ENCODE data around the gene TAF13. TPM values are rescaled to one million over a fixed set of nuclear protein-coding genes. Genes with fewer than 3 reads are reported as not detected.

Gene TAF13
- total RNA-seq, 2 donors from 2014 or later = 39.2 to 48.6 TPM

DNA sequence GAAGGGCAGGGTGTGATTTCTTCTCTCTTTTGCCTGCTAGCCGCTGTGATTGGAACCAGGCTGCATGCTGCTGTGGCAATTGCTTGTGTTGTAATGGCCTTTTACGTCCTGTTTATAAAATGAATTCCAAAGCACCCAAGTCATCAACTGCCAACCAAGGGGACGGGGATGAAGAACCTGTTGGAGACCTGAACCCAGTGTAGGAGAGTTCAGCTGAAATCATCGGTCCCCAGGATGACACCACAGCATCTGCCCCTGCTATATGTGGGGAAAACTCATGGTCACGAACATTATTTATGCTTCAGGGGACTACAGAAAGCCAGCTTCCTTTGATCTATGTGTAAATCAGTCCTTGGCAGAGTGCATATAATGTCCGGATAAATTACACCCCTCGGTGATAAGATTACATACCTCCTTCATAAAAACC is 18.6 kb upstream of the TAF13 start:
- Histone ChIP-seq H3K4me1 (ENCODE audit: control insufficient read depth, insufficient read depth, low read length) (no peaks in the 10 kb centered on the region), H3K36me3 (ENCODE audit: control insufficient read depth, insufficient read depth, low read length) (peaks cover 23% of the 10 kb centered on the region), H3K27me3 (ENCODE audit: control insufficient read depth, insufficient read depth, low read length, poor library complexity, severe bottlenecking) (no peaks in the 10 kb centered on the region), H3K9me3 (ENCODE audit: control insufficient read depth, low read length) (no peaks in the 10 kb centered on the region), H3K9ac (ENCODE audit: extremely low read depth, low read length, poor library complexity, severe bottlenecking) (no peak overlapping the region), H3K27ac (ENCODE audit: low read depth, low read length) (no peak overlapping the region), H3K4me3 (ENCODE audit: low read length) (no peak overlapping the region)
- Mint-ChIP-seq H3K4me1 (peaks cover 9% of the 10 kb centered on the region), H3K27me3 (ENCODE audit: insufficient read depth) (no peaks in the 10 kb centered on the region), H3K9me3 (peaks cover 11% of the 10 kb centered on the region), H3K27ac (no peak overlapping the region), H3K36me3 (ENCODE audit: low read depth) (peaks cover 22% of the 10 kb centered on the region), H3K4me3 (no peak overlapping the region)
- WGBS, 2 experiments (ENCODE audit: insufficient coverage in 1 of 2, insufficient read length in 1 of 2) = 90 to 96% methylated on average over 5 to 7 of the region's 7 CpGs
- no peak for DNase-seq
- TF ChIP-seq, protein P1, sequence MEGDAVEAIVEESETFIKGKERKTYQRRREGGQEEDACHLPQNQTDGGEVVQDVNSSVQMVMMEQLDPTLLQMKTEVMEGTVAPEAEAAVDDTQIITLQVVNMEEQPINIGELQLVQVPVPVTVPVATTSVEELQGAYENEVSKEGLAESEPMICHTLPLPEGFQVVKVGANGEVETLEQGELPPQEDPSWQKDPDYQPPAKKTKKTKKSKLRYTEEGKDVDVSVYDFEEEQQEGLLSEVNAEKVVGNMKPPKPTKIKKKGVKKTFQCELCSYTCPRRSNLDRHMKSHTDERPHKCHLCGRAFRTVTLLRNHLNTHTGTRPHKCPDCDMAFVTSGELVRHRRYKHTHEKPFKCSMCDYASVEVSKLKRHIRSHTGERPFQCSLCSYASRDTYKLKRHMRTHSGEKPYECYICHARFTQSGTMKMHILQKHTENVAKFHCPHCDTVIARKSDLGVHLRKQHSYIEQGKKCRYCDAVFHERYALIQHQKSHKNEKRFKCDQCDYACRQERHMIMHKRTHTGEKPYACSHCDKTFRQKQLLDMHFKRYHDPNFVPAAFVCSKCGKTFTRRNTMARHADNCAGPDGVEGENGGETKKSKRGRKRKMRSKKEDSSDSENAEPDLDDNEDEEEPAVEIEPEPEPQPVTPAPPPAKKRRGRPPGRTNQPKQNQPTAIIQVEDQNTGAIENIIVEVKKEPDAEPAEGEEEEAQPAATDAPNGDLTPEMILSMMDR (conservative IDR thresholded peaks at IDR 0.05) = no peak

DNA sequence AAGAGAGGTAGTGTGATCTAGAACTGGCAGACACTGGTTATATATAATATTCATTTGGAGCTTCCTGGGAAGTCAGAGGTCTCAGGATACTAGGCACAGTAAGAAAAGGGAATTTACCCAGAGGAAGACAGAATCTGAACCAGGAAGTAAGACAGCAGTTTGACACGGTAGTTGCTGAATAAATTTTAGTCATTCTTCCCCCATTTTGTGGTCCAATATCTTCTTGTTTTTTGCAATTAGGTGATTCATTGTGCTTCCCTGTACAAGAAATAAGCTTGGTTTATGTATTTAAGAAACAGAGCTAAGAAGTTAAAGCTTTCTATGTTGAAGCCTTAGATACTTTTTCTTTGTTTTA is 16.0 kb upstream of the TAF13 start:
- Mint-ChIP-seq H3K4me1 (peaks cover 9% of the 10 kb centered on the region), H3K36me3 (ENCODE audit: low read depth) (peaks cover 23% of the 10 kb centered on the region), H3K27ac (peak overlapping the region; percentile 95), H3K27me3 (ENCODE audit: insufficient read depth) (no peaks in the 10 kb centered on the region), H3K4me3 (peak overlapping the region; percentile 89), H3K9me3 (peaks cover 13% of the 10 kb centered on the region)
- Histone ChIP-seq H3K9me3 (ENCODE audit: control insufficient read depth, low read length) (no peaks in the 10 kb centered on the region), H3K27me3 (ENCODE audit: control insufficient read depth, insufficient read depth, low read length, poor library complexity, severe bottlenecking) (no peaks in the 10 kb centered on the region), H3K4me3 (ENCODE audit: low read length) (peak overlapping the region; percentile 93), H3K36me3 (ENCODE audit: control insufficient read depth, insufficient read depth, low read length) (peaks cover 23% of the 10 kb centered on the region), H3K4me1 (ENCODE audit: control insufficient read depth, insufficient read depth, low read length) (no peaks in the 10 kb centered on the region), H3K27ac (ENCODE audit: low read depth, low read length) (no peak overlapping the region), H3K9ac (ENCODE audit: extremely low read depth, low read length, poor library complexity, severe bottlenecking) (peak overlapping the region; percentile 76)
- DNase-seq = no peak
- 38% methylated on average over 1 of the region's 1 CpG; no CpG with 5 or more reads in 1 of the 2 experiments for WGBS, 2 experiments (ENCODE audit: insufficient coverage in 1 of 2, insufficient read length in 1 of 2)
- TF ChIP-seq, protein P1 (conservative IDR thresholded peaks at IDR 0.05) = no peak

DNA sequence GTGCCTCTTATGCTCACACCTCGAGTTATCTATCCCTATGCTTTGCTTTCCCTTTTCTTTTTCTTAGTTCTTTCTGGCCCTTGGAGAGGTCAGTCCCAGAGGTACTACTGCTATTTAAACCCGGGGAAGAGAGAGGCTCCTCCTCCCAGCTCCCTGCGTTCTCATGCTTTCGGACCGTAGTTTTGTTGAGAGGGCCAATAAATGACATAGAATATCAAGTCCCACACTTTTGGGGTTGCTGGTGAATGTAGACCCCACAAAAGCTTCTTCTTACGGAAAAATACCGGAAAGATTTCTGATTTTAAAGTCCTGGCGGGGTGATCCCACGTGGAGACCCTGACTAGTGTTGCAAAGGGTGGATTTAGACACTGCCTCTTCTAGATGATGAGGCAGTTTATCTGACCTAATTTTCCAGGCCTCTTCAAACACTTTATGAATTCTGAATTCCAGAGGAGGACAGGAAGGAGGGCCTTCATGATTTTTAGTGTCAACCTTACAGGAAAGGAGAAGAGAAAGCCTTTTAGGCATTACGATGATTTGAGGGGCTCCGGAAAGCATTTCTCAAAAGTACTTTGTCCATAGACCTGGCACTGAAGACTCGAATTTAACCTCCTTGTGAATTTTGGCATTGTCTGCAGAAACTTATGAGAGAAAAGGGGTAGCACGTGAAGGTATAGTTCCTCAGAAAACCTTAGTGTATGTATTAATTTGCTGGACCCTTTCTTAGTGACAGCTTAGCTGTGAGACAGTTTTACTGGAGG is 15.5 kb upstream of the TAF13 start:
- Mint-ChIP-seq H3K27me3 (ENCODE audit: insufficient read depth) (no peaks in the 10 kb centered on the region), H3K4me1 (peaks cover 9% of the 10 kb centered on the region), H3K4me3 (peak overlapping the region; percentile 89), H3K27ac (peak overlapping the region; percentile 95), H3K9me3 (peaks cover 13% of the 10 kb centered on the region), H3K36me3 (ENCODE audit: low read depth) (peaks cover 23% of the 10 kb centered on the region)
- 8 to 9% methylated on average over 10 to 13 of the region's 13 CpGs for WGBS, 2 experiments (ENCODE audit: insufficient coverage in 1 of 2, insufficient read length in 1 of 2)
- H3K9ac ChIP-seq (ENCODE audit: extremely low read depth, low read length, poor library complexity, severe bottlenecking) = peak overlapping the region; percentile 76
- peak overlapping the region; percentile 34 for H3K27ac ChIP-seq (ENCODE audit: low read depth, low read length)
- DNase-seq = peak; percentile 75
- TF ChIP-seq, protein P1 (conservative IDR thresholded peaks at IDR 0.05) = no peak
- H3K36me3 ChIP-seq (ENCODE audit: control insufficient read depth, insufficient read depth, low read length) = peaks cover 21% of the 10 kb centered on the region
- H3K4me1 ChIP-seq (ENCODE audit: control insufficient read depth, insufficient read depth, low read length) = no peaks in the 10 kb centered on the region
- H3K27me3 ChIP-seq (ENCODE audit: control insufficient read depth, insufficient read depth, low read length, poor library complexity, severe bottlenecking) = no peaks in the 10 kb centered on the region
- no peaks in the 10 kb centered on the region for H3K9me3 ChIP-seq (ENCODE audit: control insufficient read depth, low read length)
- peak overlapping the region; percentile 93 for H3K4me3 ChIP-seq (ENCODE audit: low read length)

All from endodermal cell (in vitro differentiated cells).